Adipose tissue (tissue), 3 donors: ENCODE data around the gene MYO18A. TPM values are rescaled to one million over a fixed set of nuclear protein-coding genes. Genes with fewer than 3 reads are reported as not detected.

Experiments
- H3K27ac ChIP-seq: one replicate; pipeline ENCODE4 v1.5.1; 2013; ENCODE audit warnings: low read depth, low read length
- WGBS, 3 donors: extraction: QIAGEN DNeasy Blood & Tissue Kit; methylation state at CpG; one replicate each; pipeline ENCODE4 v1.1.7; 2013; 5-methylcytosine and 5-hydroxymethylcytosine counted together
- polyA plus RNA-seq, 3 donors: library from polyadenylated mRNA; stranded (reverse); fragments of 200-250 nt; gene quantifications; one replicate each; pipeline ENCODE4 v1.2.3, GENCODE V29; 2013
- donor health status: healthy with polysubstance abuse.
- donor health status: Bipolar disorder and iron deficiency.
- donor health status: healthy.

Gene MYO18A
- polyA plus RNA-seq, 3 donors, result 14.3 to 33.3 (median 18.6) TPM

DNA sequence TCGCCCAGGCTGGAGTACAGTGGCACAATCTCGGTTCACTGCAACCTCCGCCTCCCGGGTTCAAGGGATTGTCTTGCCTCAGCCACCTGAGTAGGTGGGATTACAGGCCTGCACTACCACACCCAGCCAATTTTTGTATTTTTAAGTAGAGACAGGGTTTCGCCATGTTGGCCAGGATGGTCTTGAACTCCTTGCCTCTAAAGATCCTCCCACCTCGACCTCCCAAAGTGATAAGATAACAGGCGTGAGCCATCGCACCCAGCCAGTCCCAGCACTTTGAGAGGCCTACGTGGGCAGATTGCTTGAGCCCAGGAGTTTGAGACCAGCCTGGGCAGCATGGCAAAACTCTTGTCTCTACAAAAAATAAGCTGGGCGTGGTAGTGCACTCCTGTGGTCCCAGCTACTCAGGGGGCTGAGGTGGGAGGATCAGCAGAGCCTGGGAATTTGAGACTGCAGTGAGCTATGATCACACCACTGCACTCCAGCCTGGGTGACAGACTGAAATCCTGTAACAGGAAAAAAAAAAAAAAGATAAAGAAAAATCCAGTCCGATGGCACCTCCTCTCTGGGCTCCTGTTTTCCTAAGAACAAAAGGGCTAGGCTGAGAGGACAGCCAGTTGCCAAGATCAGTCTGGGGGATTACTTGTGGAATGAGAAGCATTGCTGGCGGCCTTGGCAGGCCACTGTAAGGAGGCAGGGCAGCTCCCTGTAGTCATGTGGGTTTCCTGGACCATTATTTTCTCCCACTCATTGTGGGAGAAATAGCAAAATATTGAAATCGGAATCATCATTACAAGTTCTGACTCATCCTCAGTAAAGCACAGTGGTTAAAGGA is 140.2 kb downstream of the MYO18A start:
- H3K27ac ChIP-seq, result no peak overlapping the region
- WGBS, 3 donors, result 75 to 85% (median 75%) methylated on average over 12 to 13 of the region's 13 CpGs

DNA sequence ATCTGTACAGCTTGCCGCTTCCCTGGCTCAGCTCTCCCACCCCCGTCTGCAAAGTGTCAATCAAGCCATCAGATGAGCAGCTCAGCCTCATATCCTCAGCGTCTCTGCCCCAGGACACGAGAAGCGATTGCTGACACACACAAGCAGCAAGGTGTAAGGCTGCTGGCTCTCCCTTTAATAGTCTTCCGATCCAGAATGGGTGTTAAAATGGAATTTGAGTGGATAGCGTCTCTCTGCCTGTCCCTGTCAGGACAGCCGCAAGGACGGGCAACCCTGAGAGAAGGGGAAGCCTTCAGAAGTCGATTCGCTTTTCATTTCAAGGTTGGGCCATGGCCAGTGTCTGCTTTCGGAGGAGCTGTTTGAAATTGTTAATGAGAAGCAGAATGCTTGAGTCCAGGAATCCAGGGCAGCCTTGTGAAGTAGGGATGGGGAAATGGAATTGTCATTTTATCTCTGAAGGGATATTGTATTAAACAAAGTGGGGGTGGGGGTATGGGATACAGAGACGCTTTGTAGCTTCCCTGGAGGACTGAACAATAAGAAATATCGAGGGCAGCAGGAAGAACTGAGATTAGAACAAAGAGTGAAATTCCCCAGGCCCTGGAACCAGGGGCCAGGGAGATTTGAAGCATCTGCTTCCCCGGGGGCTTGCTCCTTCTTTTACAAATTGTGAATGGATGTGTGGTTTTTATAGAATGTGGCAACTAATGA is 142.0 kb downstream of the MYO18A start:
- 36 to 42% (median 39%) methylated on average over 15 of the region's 15 CpGs for WGBS, 3 donors
- H3K27ac ChIP-seq, result no peak overlapping the region

DNA sequence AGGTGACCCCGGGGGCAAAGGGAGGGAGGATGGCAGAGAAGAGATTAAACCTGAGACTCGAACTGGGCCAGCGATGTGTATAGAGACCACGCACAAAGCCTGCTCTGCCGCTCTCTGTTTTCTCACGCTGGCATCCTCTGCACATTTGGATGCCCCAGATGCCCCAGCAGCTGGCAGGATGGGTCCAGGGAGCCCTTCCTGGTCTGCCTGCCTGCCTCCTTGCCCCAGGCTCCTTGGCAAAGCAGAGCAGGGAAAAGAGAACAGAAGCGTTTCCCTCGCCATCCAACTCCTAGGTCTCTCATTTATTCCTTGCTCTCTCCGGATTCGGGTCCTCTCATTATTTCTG is 142.5 kb downstream of the MYO18A start:
- WGBS, 3 donors, result 70 to 83% (median 77%) methylated on average over 10 of the region's 10 CpGs

DNA sequence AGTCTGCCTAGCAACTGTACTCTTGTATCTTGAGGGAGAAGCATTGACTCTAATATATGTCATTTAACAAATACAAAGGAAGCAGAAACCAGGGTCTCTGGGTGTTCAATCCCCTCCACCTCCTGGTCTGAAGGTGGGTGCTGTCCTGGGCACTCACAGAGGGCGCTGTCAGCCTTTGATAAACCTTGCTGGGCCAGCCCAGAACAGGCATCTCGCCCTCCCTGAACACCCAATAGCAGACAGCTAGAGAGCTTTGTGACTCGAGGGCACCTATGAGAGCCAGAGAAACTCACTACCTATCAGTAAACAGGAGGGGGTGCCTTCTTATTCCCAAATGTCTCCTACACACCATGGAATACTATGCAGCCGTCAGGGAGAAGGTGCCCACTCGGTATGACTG is 143.6 kb downstream of the MYO18A start:
- 63 to 83% (median 78%) methylated on average over 5 of the region's 5 CpGs for WGBS, 3 donors

More for the DNA sequence above, 142.5 kb downstream of the MYO18A start:
- no peak overlapping the region for H3K27ac ChIP-seq

DNA sequence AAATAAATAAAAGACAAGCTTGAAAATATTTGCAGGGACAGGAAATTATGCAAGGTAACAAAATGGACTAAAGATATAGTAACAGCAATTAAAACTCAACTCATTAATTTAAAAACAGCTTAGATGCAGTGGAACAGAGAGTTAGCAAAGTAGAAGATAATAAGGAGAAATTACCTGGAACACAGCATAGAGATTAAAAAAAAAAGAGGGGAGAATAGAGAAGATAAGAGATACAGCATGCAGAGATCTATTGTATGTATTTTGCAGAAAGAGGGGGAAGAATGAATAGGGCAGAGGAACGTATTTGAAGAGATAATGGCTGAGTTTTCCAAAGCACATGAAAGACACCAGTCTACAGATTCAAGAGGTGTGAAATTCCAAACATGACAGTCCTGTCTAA is 145.7 kb downstream of the MYO18A start:
- H3K27ac ChIP-seq, result no peak overlapping the region
- WGBS, 3 donors, result 44 to 88% (median 59%) methylated on average over 1 of the region's 1 CpG

More for the DNA sequence above, 143.6 kb downstream of the MYO18A start:
- H3K27ac ChIP-seq, result no peak overlapping the region

DNA sequence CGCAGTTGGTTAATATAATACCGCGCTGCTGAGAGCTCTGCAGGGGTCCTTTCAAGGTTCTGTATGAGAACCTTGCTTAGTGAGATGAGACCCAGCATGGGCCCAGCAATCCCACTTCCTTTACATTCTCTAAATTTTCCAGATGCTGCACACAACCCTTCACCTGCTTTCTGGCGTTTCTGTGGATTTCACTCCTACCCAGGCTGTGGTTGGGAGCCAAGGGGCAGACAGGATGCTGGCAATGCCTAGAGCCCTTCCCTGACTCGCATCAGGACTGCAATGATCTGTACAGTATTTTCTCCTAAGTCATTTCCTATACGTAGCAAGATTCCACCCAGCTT is 147.4 kb downstream of the MYO18A start:
- H3K27ac ChIP-seq, result no peak overlapping the region
- WGBS, 3 donors, result 23 to 33% (median 28%) methylated on average over 6 of the region's 6 CpGs

DNA sequence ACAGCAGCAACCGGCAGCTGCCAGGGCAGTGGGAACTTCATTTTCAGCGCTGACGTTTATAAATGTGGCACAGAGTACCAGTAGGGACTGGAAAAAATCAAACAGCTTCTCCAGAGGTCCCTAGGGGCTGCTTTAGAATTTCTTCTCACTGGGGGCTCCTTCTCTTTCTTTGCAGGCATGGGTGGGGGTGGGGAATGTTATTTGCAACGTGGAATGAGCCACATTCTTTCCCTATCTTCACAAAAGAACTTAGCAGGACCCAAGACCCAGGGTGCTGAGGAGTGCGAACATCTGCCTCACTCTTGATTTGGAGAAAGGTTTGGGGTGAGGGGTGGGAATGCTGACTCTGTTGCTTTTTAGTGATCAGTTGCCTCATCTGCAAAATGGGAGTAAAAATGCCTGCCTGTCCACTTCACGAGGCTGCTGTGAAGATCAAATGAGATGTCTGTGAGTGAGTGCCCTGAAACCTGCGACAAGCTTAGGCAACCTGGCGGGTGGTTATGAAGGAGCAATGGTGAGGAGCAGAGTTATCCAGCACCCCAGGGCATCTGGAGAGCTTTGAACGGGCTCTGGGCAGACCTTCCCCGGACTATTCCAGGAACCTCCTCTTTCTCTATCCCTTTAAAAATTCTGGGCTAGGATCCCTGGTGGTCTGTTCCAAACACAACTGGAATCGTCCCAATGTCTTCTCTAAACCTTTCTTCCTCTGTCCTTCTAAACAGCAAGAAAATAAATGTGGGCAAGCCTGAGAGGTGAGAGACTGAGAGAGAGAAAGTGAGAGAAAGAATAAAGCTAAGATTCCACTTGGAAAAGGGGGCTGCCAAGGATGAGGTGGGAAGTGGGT is 148.0 kb downstream of the MYO18A start:
- WGBS, 3 donors, result 32 to 35% (median 33%) methylated on average over 11 of the region's 11 CpGs
- no peak overlapping the region for H3K27ac ChIP-seq

DNA sequence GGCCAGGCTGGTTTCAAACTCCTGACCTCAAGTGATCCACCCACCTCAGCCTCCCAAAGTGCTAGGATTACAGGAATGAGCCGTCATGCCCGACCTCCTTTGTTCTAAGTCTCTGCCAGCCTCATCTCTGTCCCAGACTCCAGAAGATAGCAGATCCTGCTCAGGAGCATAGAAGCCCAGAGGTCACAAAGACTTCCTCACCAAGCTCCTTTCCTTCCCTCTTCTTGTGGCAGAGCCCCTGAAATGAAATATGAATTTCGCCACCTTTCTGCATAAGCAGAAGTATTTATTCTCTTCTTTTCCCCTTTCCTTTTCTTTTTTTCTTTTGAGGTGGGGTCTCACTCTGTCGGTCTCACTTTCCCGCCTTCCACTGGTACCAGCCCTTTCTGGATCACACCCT is 148.7 kb downstream of the MYO18A start:
- 37 to 53% (median 53%) methylated on average over 5 of the region's 5 CpGs for WGBS, 3 donors
- H3K27ac ChIP-seq, result no peak overlapping the region

DNA sequence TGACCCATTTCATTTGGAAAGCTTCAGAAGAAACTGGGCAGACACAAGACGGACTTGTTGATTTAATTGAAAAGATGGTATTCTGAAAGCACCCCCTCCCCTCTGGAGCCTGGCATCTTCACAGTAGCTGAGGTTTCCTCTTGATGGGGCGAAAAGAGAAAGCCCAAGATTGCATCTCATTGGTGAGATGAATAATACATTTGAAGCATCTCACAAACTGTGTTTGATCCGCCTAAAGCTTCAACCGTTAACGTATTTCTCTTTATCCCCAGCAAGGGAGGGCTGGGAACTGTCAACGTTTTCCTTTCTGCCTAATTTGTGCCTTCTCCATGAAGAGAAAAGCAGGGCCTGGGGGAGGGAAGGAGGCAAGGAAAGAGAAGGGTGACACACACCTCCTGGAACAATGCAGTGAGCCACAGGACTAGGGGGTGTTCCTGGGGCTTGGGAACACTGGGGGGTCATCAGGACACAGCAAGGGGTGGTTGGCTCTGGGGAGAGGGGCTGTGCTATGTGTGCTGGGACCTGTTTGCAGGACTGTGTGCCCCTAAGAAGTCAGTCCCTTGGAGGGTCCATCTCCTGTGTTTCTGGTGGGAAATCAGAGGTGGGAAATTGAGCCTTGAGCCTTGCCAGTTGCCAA is 155.8 kb downstream of the MYO18A start:
- WGBS, 3 donors, result 59 to 69% (median 62%) methylated on average over 6 of the region's 6 CpGs
- no peak overlapping the region for H3K27ac ChIP-seq

DNA sequence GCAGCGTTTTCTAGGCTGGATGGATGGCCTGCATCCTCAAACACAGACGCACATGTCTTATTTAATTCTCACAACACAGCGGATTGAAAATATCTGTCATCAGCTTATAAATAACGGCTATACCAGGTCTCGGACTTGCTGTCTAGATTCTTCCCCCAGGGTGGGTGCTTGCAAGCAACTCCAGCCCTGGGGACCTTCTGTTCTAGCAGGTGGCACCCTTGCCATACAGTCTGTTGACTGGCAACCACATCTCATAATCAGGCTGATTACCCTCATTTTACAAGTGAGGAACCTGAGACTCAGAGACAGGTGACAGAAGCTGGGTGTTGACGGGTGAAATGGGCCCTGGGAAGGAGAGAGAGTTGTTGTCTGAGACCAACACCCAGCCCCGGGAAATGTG is 158.1 kb downstream of the MYO18A start:
- 90 to 95% (median 91%) methylated on average over 7 of the region's 7 CpGs for WGBS, 3 donors
- H3K27ac ChIP-seq, result no peak overlapping the region

DNA sequence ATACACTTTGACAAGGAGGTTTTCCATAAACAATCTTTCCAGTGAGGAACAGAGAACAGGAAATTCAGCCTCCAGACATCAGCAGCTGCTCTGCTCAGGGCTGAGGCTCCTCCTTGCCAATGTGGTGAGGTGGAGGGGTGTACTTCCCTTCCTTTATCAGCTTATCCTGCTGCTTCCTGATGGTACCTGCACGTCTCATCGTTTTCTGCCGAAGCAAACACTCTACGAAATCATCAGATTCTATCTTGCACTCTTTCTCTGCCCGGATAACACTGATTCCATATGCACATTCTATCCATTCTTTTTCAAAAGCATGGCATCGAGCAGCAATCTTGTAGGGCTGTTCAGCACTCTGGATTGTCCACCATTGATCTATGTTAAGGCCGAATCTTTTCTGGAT is 159.0 kb downstream of the MYO18A start:
- 56 to 72% (median 58%) methylated on average over 7 of the region's 7 CpGs for WGBS, 3 donors
- no peak overlapping the region for H3K27ac ChIP-seq

Other genes starting within 250 kb of the MYO18A start
- 10 to 100 TPM; 13.5 to 17.2 (median 14.0) TPM for gene PHF12, start 228.9 kb downstream of the MYO18A start, polyA plus RNA-seq
- gene SEZ6, start 174.4 kb downstream of the MYO18A start, polyA plus RNA-seq, result under 1 TPM in 2 of 3 donors, not detected in 1; 0.21 to 0.25 TPM
- under 1 TPM; 0.25 to 0.67 (median 0.33) TPM for gene PIPOX, start 137.3 kb downstream of the MYO18A start, polyA plus RNA-seq
- not detected for gene CRYBA1, start 66.5 kb upstream of the MYO18A start, polyA plus RNA-seq
- 10 to 100 TPM in 1 of 3 donors, 1 to 10 TPM in 2; 4.9 to 11.6 (median 8.9) TPM for gene NUFIP2, start 113.8 kb upstream of the MYO18A start, polyA plus RNA-seq
- gene TAOK1, start 210.0 kb upstream of the MYO18A start, polyA plus RNA-seq, result 10 to 100 TPM in 2 of 3 donors, 1 to 10 TPM in 1; 3.4 to 11.9 (median 10.5) TPM